Measurements from ENCODE around the gene CHMP2A. TPM values are rescaled to one million over a fixed set of nuclear protein-coding genes. Genes with fewer than 3 reads are reported as not detected.

The CHMP2A gene
- total RNA-seq, 4 donors from 2014 or later: 79.2 to 115 (median 101) TPM

DNA sequence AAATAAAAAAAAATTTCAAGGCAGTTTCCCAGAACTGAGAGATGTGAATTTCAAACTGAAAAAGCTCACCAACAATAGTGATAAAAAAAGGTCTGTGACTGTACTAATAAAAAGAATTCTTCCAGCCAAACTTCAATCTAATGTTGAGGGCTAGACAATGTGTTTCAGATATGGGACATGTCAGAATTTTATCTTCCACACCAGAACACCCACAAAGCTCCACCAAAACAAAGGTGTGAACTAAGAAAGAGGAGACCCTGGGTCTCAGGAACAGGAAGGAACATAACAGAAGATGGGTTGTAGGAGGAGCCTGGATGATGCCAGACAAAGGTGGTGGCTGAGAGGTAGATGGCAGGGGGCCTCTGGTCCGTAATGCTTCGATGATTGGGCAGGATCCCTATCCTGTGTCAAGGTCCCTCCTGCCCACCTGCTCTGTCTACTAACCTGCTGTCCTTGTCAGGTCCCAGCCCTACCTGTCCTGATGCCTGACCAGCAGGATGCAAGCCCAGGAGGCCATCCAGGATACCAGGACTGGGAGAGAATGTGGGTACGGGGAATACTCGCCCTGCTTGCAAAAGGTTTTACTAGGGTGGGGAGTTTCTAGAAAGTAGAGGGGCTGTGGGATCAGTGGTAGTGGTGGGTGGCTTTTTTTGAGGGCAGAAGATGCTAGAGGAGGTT, 13.7 kb upstream of the CHMP2A start:
- Histone ChIP-seq H3K4me3 (no peak overlapping the region), H3K4me1 (peaks cover 0 to 9% (median 3%) of the 10 kb centered on the region in 4 donors), H3K9me3 (no peaks in the 10 kb centered on the region), H3K27me3 (no peaks in the 10 kb centered on the region), H3K27ac (no peak overlapping the region), H3K36me3 (peaks cover 0 to 23% (median 0%) of the 10 kb centered on the region in 3 donors)
- TF ChIP-seq, protein P1, sequence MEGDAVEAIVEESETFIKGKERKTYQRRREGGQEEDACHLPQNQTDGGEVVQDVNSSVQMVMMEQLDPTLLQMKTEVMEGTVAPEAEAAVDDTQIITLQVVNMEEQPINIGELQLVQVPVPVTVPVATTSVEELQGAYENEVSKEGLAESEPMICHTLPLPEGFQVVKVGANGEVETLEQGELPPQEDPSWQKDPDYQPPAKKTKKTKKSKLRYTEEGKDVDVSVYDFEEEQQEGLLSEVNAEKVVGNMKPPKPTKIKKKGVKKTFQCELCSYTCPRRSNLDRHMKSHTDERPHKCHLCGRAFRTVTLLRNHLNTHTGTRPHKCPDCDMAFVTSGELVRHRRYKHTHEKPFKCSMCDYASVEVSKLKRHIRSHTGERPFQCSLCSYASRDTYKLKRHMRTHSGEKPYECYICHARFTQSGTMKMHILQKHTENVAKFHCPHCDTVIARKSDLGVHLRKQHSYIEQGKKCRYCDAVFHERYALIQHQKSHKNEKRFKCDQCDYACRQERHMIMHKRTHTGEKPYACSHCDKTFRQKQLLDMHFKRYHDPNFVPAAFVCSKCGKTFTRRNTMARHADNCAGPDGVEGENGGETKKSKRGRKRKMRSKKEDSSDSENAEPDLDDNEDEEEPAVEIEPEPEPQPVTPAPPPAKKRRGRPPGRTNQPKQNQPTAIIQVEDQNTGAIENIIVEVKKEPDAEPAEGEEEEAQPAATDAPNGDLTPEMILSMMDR (IDR thresholded peaks at IDR 0.05): no peak
- no peak for TF ChIP-seq POLR2A (IDR thresholded peaks at IDR 0.05)
- DNase-seq: peak; percentile 2 to 36 (median 12)

GRCh38 chr19:58566989-58567388, 12.1 kb upstream of the CHMP2A start:
- Histone ChIP-seq H3K4me1 (peaks cover 4 to 20% (median 13%) of the 10 kb centered on the region in 4 donors), H3K4me3 (no peak overlapping the region), H3K36me3 (peaks cover 0 to 23% (median 0%) of the 10 kb centered on the region in 3 donors), H3K27ac (no peak overlapping the region), H3K9me3 (no peaks in the 10 kb centered on the region), H3K27me3 (no peaks in the 10 kb centered on the region)
- TF ChIP-seq, protein P1 (IDR thresholded peaks at IDR 0.05): no peak
- no peak for TF ChIP-seq POLR2A (IDR thresholded peaks at IDR 0.05)
- DNase-seq: peak in 2 of 3 donors; percentile 24 to 29

GRCh38 chr19:58563823-58564222, 8.9 kb upstream of the CHMP2A start:
- DNase-seq: peak in 1 of 3 donors; percentile 41
- H3K4me3 ChIP-seq: no peak overlapping the region
- no peak for TF ChIP-seq POLR2A (IDR thresholded peaks at IDR 0.05)
- TF ChIP-seq, protein P1 (IDR thresholded peaks at IDR 0.05): no peak
- peaks cover 0 to 2% (median 0%) of the 10 kb centered on the region in 3 donors for H3K36me3 ChIP-seq
- peaks cover 4 to 35% (median 23%) of the 10 kb centered on the region in 4 donors for H3K4me1 ChIP-seq
- no peaks in the 10 kb centered on the region for H3K9me3 ChIP-seq
- no peak overlapping the region for H3K27ac ChIP-seq
- no peaks in the 10 kb centered on the region for H3K27me3 ChIP-seq

GRCh38 chr19:58563034-58563573, 8.2 kb upstream of the CHMP2A start:
- TF ChIP-seq, protein P1 (IDR thresholded peaks at IDR 0.05): no peak
- no peak for TF ChIP-seq POLR2A (IDR thresholded peaks at IDR 0.05)
- peak overlapping the region; percentile 2 to 72 (median 34) for H3K27ac ChIP-seq
- H3K36me3 ChIP-seq: no peaks in the 10 kb centered on the region
- no peaks in the 10 kb centered on the region for H3K27me3 ChIP-seq
- H3K4me1 ChIP-seq: peaks cover 4 to 35% (median 23%) of the 10 kb centered on the region in 4 donors
- peak overlapping the region; percentile 40 to 54 (median 51) for H3K4me3 ChIP-seq
- peak in 1 of 3 donors; percentile 60 for DNase-seq
- no peaks in the 10 kb centered on the region for H3K9me3 ChIP-seq

GRCh38 chr19:58562122-58563033, 7.5 kb upstream of the CHMP2A start:
- peak overlapping the region; percentile 40 to 54 (median 51) for H3K4me3 ChIP-seq
- peak in 2 of 3 donors; percentile 64 to 65 for DNase-seq
- peak overlapping the region; percentile 2 to 72 (median 34) for H3K27ac ChIP-seq

More at GRCh38 chr19:58562122-58563033, 7.5 kb upstream of the CHMP2A start:
- Histone ChIP-seq H3K36me3 (no peaks in the 10 kb centered on the region), H3K9me3 (no peaks in the 10 kb centered on the region), H3K4me1 (peaks cover 4 to 38% (median 26%) of the 10 kb centered on the region in 4 donors), H3K27me3 (no peaks in the 10 kb centered on the region)
- TF ChIP-seq POLR2A (IDR thresholded peaks at IDR 0.05): no peak
- TF ChIP-seq, protein P1 (IDR thresholded peaks at IDR 0.05): no peak
